HUDEP-2 (cell line): Measurements from ENCODE around the gene EBP.
A peak's percentile ranks its signal among the peaks of the same experiment; 100 is the strongest.

Experiments used
- DNase-seq, 76 experiments: peaks; one replicate each; lab custom pipeline; 2025; ENCODE audit not compliant: unreplicated experiment in 76 of 76; lab: John Stamatoyannopoulos, UW

EBP gene

GRCh38 chrX:48521353-48522243 lies at the start of gene EBP:
TSS of gene EBP (plus strand) at chrX:48521808. CDS start at chrX:48523772, 1,964 bp downstream.
- peak in 75 of 76 experiments; percentile 9 to 95 (median 85) for DNase-seq

GRCh38 chrX:48472225-48472624 lies 49.4 kb upstream of the EBP start:
- DNase-seq = no peak

GRCh38 chrX:48472851-48473703 lies 48.5 kb upstream of the EBP start:
- no peak for DNase-seq

GRCh38 chrX:48473704-48473990 lies 48.0 kb upstream of the EBP start:
- DNase-seq = no peak

- peak in 16 of 76 experiments; percentile 1 to 20 (median 9) for DNase-seq
These were observed 47.5 kb upstream of the EBP start for GRCh38 chrX:48474127-48474526.

GRCh38 chrX:48474581-48474980 lies 47.0 kb upstream of the EBP start:
- no peak for DNase-seq

GRCh38 chrX:48475296-48475695 lies 46.3 kb upstream of the EBP start:
- DNase-seq = peak in 7 of 76 experiments; percentile 1 to 27 (median 8)

- DNase-seq = peak in 74 of 76 experiments; percentile 13 to 89 (median 78)
These were observed 45.6 kb upstream of the EBP start, which contains the start of gene FTSJ1 for GRCh38 chrX:48475774-48476577. TSS of gene FTSJ1 (plus strand) at chrX:48476199. CDS start at chrX:48478048, 1,849 bp downstream.

GRCh38 chrX:48476919-48477318 lies 44.7 kb upstream of the EBP start:
- DNase-seq = no peak

GRCh38 chrX:48477960-48478755 lies 43.5 kb upstream of the EBP start:
- DNase-seq = no peak

GRCh38 chrX:48478806-48479205 lies 42.8 kb upstream of the EBP start:
- DNase-seq = no peak

GRCh38 chrX:48480142-48480541 lies 41.5 kb upstream of the EBP start:
- DNase-seq = no peak

GRCh38 chrX:48480583-48480982 lies 41.0 kb upstream of the EBP start:
- DNase-seq = no peak

- DNase-seq = no peak
These were observed 39.1 kb upstream of the EBP start for GRCh38 chrX:48482526-48482925.

- DNase-seq = peak in 7 of 76 experiments; percentile 10 to 43 (median 17)
These were observed 34.2 kb upstream of the EBP start for GRCh38 chrX:48487362-48487798.

GRCh38 chrX:48488034-48488433 lies 33.6 kb upstream of the EBP start:
- DNase-seq = no peak

GRCh38 chrX:48489296-48489695 lies 32.3 kb upstream of the EBP start:
- no peak for DNase-seq

GRCh38 chrX:48489892-48490291 lies 31.7 kb upstream of the EBP start:
- DNase-seq = no peak

- DNase-seq = no peak
These were observed 30.9 kb upstream of the EBP start for GRCh38 chrX:48490661-48491060.

- no peak for DNase-seq
These were observed 29.8 kb upstream of the EBP start for GRCh38 chrX:48491809-48492208.
